ENCODE measurements around the gene SPIRE1. TPM values are rescaled to one million over a fixed set of nuclear protein-coding genes. Genes with fewer than 3 reads are reported as not detected.

SPIRE1 gene
- total RNA-seq, 1 experiment from 2014 or later: 16.6 TPM

DNA sequence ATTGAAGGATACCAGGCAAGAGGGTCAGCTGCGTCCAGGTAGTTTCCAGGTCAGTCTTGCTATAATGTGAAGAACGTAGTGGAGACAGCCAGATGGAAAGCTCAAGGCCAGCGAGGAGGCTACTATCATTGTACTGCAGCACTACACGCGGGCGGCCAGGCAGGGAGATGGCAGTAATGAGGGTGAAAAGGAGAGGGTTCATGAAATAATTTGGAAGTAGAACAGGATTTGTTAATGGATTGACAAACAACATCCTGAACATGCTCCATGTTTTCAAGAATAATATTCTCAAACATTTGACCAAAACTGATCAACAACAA lies 17.1 kb downstream of the SPIRE1 start:
- H3K4me3 Mint-ChIP-seq: no peak overlapping the region
- Histone ChIP-seq H3K9ac (ENCODE audit: extremely low read depth, insufficient read length, low read length) (no peak overlapping the region), H3K4me1 (ENCODE audit: insufficient read depth, low read length) (peaks cover 2% of the 10 kb centered on the region; the same call in 1 of the 2 replicates), H3T11ph (ENCODE audit: low read length) (no peak overlapping the region), H3K4ac (ENCODE audit: low read depth, low read length) (no peak overlapping the region), H2BK12ac (ENCODE audit: insufficient read length, low read depth, low read length) (no peak overlapping the region), H2AK5ac (ENCODE audit: insufficient read length, low read length) (no peak overlapping the region), H3K23me2 (ENCODE audit: insufficient read length, low read depth, low read length, poor library complexity, severe bottlenecking) (no peaks in the 10 kb centered on the region), H3K56ac (ENCODE audit: insufficient read length, low read depth, low read length) (no peak overlapping the region), H3K79me2 (ENCODE audit: insufficient read depth, low read length) (no peaks in the 10 kb centered on the region), H3K79me1 (ENCODE audit: insufficient read depth, low read depth, low read length, poor library complexity, severe bottlenecking) (peaks cover 5% of the 10 kb centered on the region), H3K18ac (ENCODE audit: insufficient read length, low read depth, low read length) (no peak overlapping the region), H4K20me1 (ENCODE audit: control insufficient read depth, insufficient read depth, insufficient read length) (no peaks in the 10 kb centered on the region), H2BK20ac (ENCODE audit: low read depth, low read length, poor library complexity, severe bottlenecking) (no peak overlapping the region), H3K14ac (ENCODE audit: insufficient read depth, low read length) (no peak overlapping the region), H2BK120ac (ENCODE audit: low read depth, low read length, poor library complexity, severe bottlenecking) (no peak overlapping the region), H3K9me3 (ENCODE audit: control insufficient read depth, low read depth, low read length) (no peaks in the 10 kb centered on the region), H3K4me2 (ENCODE audit: insufficient read depth, insufficient read length, low read length) (no peak overlapping the region), H4K5ac (ENCODE audit: insufficient read length, low read depth, low read length) (no peak overlapping the region), H2AFZ (ENCODE audit: low read length) (no peak overlapping the region), H3K23ac (ENCODE audit: insufficient read length, low read depth, low read length) (no peak overlapping the region), H2BK5ac (ENCODE audit: insufficient read length, low read length) (no peak overlapping the region), H3K27ac (ENCODE audit: insufficient read length, low read depth, low read length) (no peak overlapping the region), H4K8ac (replicated peaks; ENCODE audit: insufficient read length, low read depth, low read length) (no peak overlapping the region), H3K27me3 (ENCODE audit: insufficient read depth, low read length) (no peaks in the 10 kb centered on the region), H2BK15ac (ENCODE audit: low read depth, low read length) (no peak overlapping the region; the same call in 1 of the 2 replicates), H4K91ac (ENCODE audit: insufficient read length, low read depth, low read length) (no peak overlapping the region)
- no peaks in the 10 kb centered on the region; a peak in 1 of 5 replicates for H3K9me3 Mint-ChIP-seq
- no peak for DNase-seq
- no peaks in the 10 kb centered on the region for H3K27me3 Mint-ChIP-seq (ENCODE audit: low read depth)
- H3K4me1 Mint-ChIP-seq: peaks cover 19 to 25% of the 10 kb centered on the region in 2 experiments
- TF ChIP-seq, protein P1, sequence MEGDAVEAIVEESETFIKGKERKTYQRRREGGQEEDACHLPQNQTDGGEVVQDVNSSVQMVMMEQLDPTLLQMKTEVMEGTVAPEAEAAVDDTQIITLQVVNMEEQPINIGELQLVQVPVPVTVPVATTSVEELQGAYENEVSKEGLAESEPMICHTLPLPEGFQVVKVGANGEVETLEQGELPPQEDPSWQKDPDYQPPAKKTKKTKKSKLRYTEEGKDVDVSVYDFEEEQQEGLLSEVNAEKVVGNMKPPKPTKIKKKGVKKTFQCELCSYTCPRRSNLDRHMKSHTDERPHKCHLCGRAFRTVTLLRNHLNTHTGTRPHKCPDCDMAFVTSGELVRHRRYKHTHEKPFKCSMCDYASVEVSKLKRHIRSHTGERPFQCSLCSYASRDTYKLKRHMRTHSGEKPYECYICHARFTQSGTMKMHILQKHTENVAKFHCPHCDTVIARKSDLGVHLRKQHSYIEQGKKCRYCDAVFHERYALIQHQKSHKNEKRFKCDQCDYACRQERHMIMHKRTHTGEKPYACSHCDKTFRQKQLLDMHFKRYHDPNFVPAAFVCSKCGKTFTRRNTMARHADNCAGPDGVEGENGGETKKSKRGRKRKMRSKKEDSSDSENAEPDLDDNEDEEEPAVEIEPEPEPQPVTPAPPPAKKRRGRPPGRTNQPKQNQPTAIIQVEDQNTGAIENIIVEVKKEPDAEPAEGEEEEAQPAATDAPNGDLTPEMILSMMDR (conservative IDR thresholded peaks at IDR 0.05): 0 out of 3 replicates have a peak, but pooled peaks have one; percentile 16
- H3K36me3 Mint-ChIP-seq (ENCODE audit: insufficient read depth in 1 of 3, low read depth in 3 of 3): no peaks in the 10 kb centered on the region
- peak overlapping the region in 2 of 3 experiments; percentile 17 to 18; a peak in 2 of 7 replicates for H3K27ac Mint-ChIP-seq
- WGBS (ENCODE audit: extremely low coverage, insufficient read length, low lambda C conversion rate): no CpG with 5 or more reads among the region's 6 CpGs

All from H9 (cell line).